Keratinocyte (primary cell): ENCODE measurements around the gene GAREM1. TPM values are rescaled to one million over a fixed set of nuclear protein-coding genes. Genes with fewer than 3 reads are reported as not detected.

Experiments
- DNase-seq: peaks from one replicate; pipeline ENCODE4 v3.0.0-alpha.2; 2011; ENCODE audit warnings: low read depth, missing footprints, low spot score
- FAIRE-seq: peaks from 2 replicates; lab custom pipeline; 2011; peaks lifted over from hg19 to GRCh38; lab: Jason Lieb, UNC
- H2AFZ ChIP-seq: 2 replicates; pipeline ENCODE4 v1.6.0; 2012; ENCODE audit warnings: low read length, control low read depth, inconsistent platforms; ENCODE audit not compliant: control insufficient read depth
- H3K27ac ChIP-seq: 2 replicates; pipeline ENCODE4 v1.5.1; 2011; ENCODE audit warnings: low read length; ENCODE audit not compliant: control insufficient read depth, insufficient read depth
- H3K27me3 ChIP-seq: 3 replicates; pipeline ENCODE4 v1.6.0; 2011; ENCODE audit warnings: low read length; ENCODE audit not compliant: control insufficient read depth, insufficient read depth; ENCODE audit errors: extremely low read depth
- H3K36me3 ChIP-seq, 2 experiments: 2 replicates in 1 of 2; 3 replicates in 1 of 2; pipeline ENCODE4 v1.5.1; 2011; ENCODE audit warnings: low read length in 2 of 2, mild to moderate bottlenecking in 1 of 2; ENCODE audit not compliant: control insufficient read depth in 2 of 2, insufficient read depth in 2 of 2; ENCODE audit errors: extremely low read depth in 1 of 2
- H3K4me1 ChIP-seq: 3 replicates; pipeline ENCODE4 v1.5.1; 2011; ENCODE audit warnings: low read length; ENCODE audit not compliant: control insufficient read depth, insufficient read depth; ENCODE audit errors: extremely low read depth
- H3K4me2 ChIP-seq: 3 replicates; pipeline ENCODE4 v1.6.0; 2011; ENCODE audit warnings: low read depth, low read length; ENCODE audit not compliant: control insufficient read depth, insufficient read depth; ENCODE audit errors: extremely low read depth
- H3K4me3 ChIP-seq, 3 experiments: fragments of 200-600 bp in 1 of 3; sonication (generic) in 1 of 3; 2 replicates in 2 of 3; 3 replicates in 1 of 3; pipeline ENCODE4 v1.5.1; 2011 to 2016; ENCODE audit warnings: low read length in 3 of 3, mild to moderate bottlenecking in 3 of 3, control low read depth in 2 of 3, inconsistent platforms in 1 of 3, low read depth in 1 of 3, mixed read lengths in 1 of 3, mixed run types in 1 of 3, moderate library complexity in 1 of 3; ENCODE audit not compliant: control insufficient read depth in 2 of 3, insufficient read depth in 2 of 3; ENCODE audit errors: extremely low read depth in 1 of 3
- H3K79me2 ChIP-seq: 2 replicates; pipeline ENCODE4 v1.6.0; 2012; ENCODE audit warnings: low read length; ENCODE audit not compliant: control insufficient read depth, insufficient read depth
- H3K9ac ChIP-seq: 3 replicates; pipeline ENCODE4 v1.6.0; 2011; ENCODE audit warnings: low read length; ENCODE audit not compliant: control insufficient read depth, insufficient read depth; ENCODE audit errors: extremely low read depth
- H3K9me1 ChIP-seq: 3 replicates; pipeline ENCODE4 v1.6.0; 2011; ENCODE audit warnings: low read length; ENCODE audit not compliant: control insufficient read depth, insufficient read depth; ENCODE audit errors: extremely low read depth
- H3K9me3 ChIP-seq: 2 replicates; pipeline ENCODE4 v1.5.1; 2012; ENCODE audit warnings: low read depth, low read length; ENCODE audit not compliant: control insufficient read depth
- H4K20me1 ChIP-seq: 3 replicates; pipeline ENCODE4 v1.6.0; 2011; ENCODE audit warnings: low read length; ENCODE audit not compliant: control insufficient read depth, insufficient read depth; ENCODE audit errors: extremely low read depth
- EZH2 ChIP-seq: IDR thresholded peaks from one replicate; pipeline ENCODE4 v1.6.1; 2012; ENCODE audit warnings: inconsistent platforms, mild to moderate bottlenecking, low read length, moderate library complexity
- dilution Hi-C: fragments of 300-500 bp; cut with MboI; formaldehyde crosslinking; loops from one replicate; pipeline ENCODE4 v1.7.0; 2020; ENCODE audit warnings: low sequenced_read_pairs; ENCODE audit not compliant: extremely low pct_ligation_motif_present
- polyA plus RNA-seq, 5 experiments: library from polyadenylated mRNA; depleted of rRNA in 3 of 5; stranded (reverse) in 3 of 5; stranded (forward) in 1 of 5; unstranded in 1 of 5; fragments of >200 nt; gene quantifications; 1 replicate in 1 of 5; 2 replicates in 3 of 5; 3 replicates in 1 of 5; pipeline versions ENCODE4 v1.2.1 to v1.2.3, GENCODE V29; 2011 to 2012; ENCODE audit warnings: missing spikeins in 2 of 5, low read depth in 1 of 5, low replicate concordance in 1 of 5
- TF ChIP-seq, protein P1 (sequence below), 3 experiments: IDR thresholded peaks in 1 of 3; conservative IDR thresholded peaks in 1 of 3; optimal IDR thresholded peaks in 1 of 3; 2 replicates in 2 of 3; 3 replicates in 1 of 3; pipeline versions ENCODE3 to v1.5.1; 2011; ENCODE audit warnings: low read length in 3 of 3, mild to moderate bottlenecking in 3 of 3, moderate library complexity in 2 of 3, control low read depth in 1 of 3, inconsistent platforms in 1 of 3; ENCODE audit not compliant: insufficient read depth in 2 of 3; ENCODE audit errors: extremely low read depth in 1 of 3

GAREM1 gene
- polyA plus RNA-seq, 1 donor (not counting 4 experiments of a cell fraction or from before 2014, with no cell fraction given), result 3.8 TPM

GRCh38 chr18:32337347-32337746, 133.3 kb downstream of the GAREM1 start:
- Histone ChIP-seq H3K4me1 (no peaks in the 10 kb centered on the region), H3K79me2 (no peaks in the 10 kb centered on the region), H4K20me1 (no peaks in the 10 kb centered on the region), H3K4me3 (no peak overlapping the region), H3K9me3 (no peaks in the 10 kb centered on the region), H3K27me3 (no peaks in the 10 kb centered on the region), H2AFZ (no peak overlapping the region), H3K4me2 (no peak overlapping the region), H3K9me1 (no peaks in the 10 kb centered on the region), H3K27ac (no peak overlapping the region), H3K36me3 (no peaks in the 10 kb centered on the region), H3K9ac (no peak overlapping the region)
- dilution Hi-C loops, result no loop called here
- TF ChIP-seq, protein P1, sequence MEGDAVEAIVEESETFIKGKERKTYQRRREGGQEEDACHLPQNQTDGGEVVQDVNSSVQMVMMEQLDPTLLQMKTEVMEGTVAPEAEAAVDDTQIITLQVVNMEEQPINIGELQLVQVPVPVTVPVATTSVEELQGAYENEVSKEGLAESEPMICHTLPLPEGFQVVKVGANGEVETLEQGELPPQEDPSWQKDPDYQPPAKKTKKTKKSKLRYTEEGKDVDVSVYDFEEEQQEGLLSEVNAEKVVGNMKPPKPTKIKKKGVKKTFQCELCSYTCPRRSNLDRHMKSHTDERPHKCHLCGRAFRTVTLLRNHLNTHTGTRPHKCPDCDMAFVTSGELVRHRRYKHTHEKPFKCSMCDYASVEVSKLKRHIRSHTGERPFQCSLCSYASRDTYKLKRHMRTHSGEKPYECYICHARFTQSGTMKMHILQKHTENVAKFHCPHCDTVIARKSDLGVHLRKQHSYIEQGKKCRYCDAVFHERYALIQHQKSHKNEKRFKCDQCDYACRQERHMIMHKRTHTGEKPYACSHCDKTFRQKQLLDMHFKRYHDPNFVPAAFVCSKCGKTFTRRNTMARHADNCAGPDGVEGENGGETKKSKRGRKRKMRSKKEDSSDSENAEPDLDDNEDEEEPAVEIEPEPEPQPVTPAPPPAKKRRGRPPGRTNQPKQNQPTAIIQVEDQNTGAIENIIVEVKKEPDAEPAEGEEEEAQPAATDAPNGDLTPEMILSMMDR (optimal IDR thresholded peaks at IDR 0.05 in 1 of 3, IDR thresholded peaks at IDR 0.05 in 1 of 3, conservative IDR thresholded peaks at IDR 0.05 in 1 of 3; ENCODE audit: extremely low read depth in 1 of 3, insufficient read depth in 2 of 3, low read length in 3 of 3), result no peak
- TF ChIP-seq EZH2, result no peak
- DNase-seq (no peak), FAIRE-seq (no peak)

- Histone ChIP-seq H2AFZ (no peak overlapping the region), H3K4me1 (no peaks in the 10 kb centered on the region), H3K4me3 (no peak overlapping the region), H3K27ac (no peak overlapping the region), H4K20me1 (no peaks in the 10 kb centered on the region), H3K36me3 (no peaks in the 10 kb centered on the region), H3K79me2 (no peaks in the 10 kb centered on the region), H3K4me2 (no peak overlapping the region), H3K9ac (no peak overlapping the region), H3K27me3 (no peaks in the 10 kb centered on the region), H3K9me3 (no peaks in the 10 kb centered on the region), H3K9me1 (no peaks in the 10 kb centered on the region)
- dilution Hi-C loops, result no loop called here
- no peak for TF ChIP-seq EZH2
- TF ChIP-seq, protein P1 (optimal IDR thresholded peaks at IDR 0.05 in 1 of 3, IDR thresholded peaks at IDR 0.05 in 1 of 3, conservative IDR thresholded peaks at IDR 0.05 in 1 of 3; ENCODE audit: extremely low read depth in 1 of 3, insufficient read depth in 2 of 3, low read length in 3 of 3), result no peak
- no peak for DNase-seq
- FAIRE-seq, result no peak
These were observed 135.5 kb downstream of the GAREM1 start for GRCh38 chr18:32335228-32335627.
